CD4-positive, alpha-beta T cell treated with Interleukin-4 for 4 hours (primary cell): ENCODE data around the gene DCAF11.

Source experiments
- DNase-seq: peaks from one replicate; pipeline ENCODE4 v3.0.0-alpha.2; 2020

DCAF11 gene

DNA sequence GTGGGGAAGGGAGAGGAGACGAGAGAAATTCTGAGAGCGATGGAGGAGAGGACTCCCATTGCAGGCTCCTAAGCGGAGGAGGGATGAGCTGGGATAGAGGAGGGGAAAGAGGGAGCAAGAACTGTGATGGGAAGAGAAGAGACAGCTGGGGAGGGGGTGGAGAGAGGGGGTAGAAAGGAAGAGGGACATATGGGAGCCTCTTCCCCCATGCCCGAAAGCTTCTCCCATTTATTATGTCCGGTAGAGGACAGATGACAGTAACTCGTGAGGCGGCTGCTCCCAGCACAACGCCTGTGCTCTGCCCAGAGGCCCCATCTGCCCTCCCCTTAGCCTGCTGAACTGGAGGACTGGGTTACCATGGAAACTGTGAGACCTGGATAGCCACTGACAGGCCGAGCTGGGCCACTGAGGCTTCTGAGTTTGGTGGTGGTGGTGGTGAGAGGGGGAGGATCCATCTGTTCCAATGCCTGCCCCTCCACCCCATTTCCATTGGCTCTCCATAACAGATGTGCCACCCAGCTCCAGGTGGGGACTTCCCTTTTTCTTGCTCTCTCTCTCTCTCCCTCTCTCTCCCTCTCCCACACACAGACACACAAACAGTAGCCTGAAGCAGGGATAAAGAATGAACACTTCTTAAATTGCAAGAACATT, 35.0 kb upstream of the DCAF11 start:
- no peak for DNase-seq

GRCh38 chr14:24080142-24080530, 34.4 kb upstream of the DCAF11 start:
- no peak for DNase-seq

GRCh38 chr14:24080888-24081738, 33.5 kb upstream of the DCAF11 start:
- DNase-seq, result peak; percentile 67

DNA sequence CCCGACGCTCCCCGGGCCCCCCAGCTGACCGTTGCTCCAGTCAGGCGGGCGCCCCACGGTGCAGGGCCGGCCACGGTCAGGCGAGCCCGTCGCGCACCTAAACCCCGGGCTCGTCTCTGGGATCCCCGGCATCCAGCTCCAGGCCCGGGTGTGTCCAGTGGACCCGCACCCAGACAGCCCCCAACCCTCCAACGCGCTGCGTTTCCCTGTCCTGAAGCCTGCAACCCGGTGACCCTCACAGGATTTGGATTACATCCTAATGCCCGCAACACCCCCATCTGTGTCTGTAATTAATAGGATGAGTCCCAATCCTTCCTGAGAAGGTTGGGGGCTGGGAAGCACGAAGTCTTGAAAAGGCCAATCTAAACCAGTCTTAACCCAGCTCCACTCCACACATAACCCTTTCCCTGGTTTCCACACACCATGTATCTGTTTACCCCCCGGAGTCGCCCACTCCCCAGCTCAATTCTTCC, 32.8 kb upstream of the DCAF11 start:
- DNase-seq, result no peak

GRCh38 chr14:24082411-24083080, 32.0 kb upstream of the DCAF11 start:
- DNase-seq, result no peak

DNA sequence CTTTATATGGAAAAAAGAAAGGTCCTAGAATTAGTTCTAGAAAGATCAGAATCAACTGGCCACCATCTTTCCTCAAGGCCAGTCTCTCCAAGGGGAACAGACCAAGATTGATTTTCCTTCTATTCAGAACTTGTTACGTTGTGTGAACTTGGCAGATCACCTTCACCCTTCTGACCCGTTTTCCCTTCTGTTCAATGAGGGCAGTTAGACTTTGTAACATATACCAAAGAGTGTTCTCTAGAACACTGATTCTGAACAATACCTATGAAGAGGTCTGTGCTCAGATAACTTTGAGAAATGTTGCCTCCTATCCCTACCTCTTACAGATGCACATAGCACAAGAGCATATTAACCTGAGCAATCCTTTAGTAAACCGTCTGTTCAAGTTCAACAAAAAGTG, 31.1 kb upstream of the DCAF11 start:
- DNase-seq, result no peak

DNA sequence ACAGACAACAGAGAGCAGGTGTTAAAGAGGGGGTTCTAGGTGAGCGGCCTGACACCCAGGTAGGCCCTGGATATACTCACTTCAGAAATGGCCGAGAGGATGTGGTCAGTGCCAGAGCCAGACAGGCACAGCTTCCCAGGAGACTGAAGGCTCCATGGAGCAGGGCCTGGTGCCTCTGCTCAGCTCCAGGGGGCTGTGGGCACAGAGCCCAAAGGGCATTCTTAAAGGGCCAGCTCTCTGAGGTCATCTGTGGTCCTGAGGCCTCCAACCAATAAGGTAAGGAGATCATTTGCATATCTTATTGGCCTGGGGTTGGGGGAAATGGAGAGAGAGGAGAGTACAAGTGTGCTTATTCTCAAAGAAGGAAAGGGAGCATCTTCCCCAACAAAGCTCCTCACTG, 30.1 kb upstream of the DCAF11 start:
- no peak for DNase-seq

GRCh38 chr14:24085215-24085614, 29.4 kb upstream of the DCAF11 start:
- DNase-seq, result no peak

- no peak for DNase-seq
Observed at GRCh38 chr14:24086193-24086955, 28.2 kb upstream of the DCAF11 start.

- no peak for DNase-seq
Observed at GRCh38 chr14:24087004-24087403, 27.6 kb upstream of the DCAF11 start.

- no peak for DNase-seq
Observed at GRCh38 chr14:24088095-24088494, 26.5 kb upstream of the DCAF11 start.

GRCh38 chr14:24089890-24090289, 24.7 kb upstream of the DCAF11 start:
- DNase-seq, result no peak

GRCh38 chr14:24092110-24092504, 22.5 kb upstream of the DCAF11 start:
- DNase-seq, result no peak

DNA sequence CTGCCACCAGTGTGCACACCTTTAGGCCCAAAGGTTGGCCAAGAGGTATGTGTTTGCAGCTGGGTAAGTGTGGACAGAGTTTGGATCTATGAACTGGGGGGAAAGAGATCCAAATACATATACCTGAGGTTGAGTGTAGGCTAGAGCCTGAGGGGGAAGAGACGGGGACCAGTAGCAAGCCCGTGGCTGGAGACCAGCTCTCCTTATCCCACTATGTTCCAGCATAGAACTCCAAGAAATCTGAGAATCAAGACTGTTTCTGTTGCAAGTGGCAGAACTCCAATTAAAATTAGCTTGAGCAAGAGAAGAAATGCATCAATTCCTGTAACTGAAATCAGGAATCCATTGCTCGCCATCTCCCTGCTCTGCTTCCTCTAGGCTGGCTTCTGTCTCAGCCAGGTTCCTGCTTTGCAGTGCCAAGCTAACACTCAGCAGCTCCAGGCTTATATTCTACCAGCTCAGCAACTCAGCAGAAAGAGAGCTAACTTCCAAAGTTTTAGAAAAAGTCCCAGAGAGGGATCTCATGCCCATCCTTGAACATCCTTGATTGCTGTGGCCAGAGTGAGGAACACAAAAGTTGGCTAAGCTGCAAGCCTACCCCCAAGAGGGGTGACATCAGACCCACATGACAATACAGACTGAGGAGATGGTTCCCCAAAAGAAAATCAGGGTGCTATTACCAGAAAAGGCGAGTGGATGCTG, 21.9 kb upstream of the DCAF11 start:
- DNase-seq, result no peak

DNA sequence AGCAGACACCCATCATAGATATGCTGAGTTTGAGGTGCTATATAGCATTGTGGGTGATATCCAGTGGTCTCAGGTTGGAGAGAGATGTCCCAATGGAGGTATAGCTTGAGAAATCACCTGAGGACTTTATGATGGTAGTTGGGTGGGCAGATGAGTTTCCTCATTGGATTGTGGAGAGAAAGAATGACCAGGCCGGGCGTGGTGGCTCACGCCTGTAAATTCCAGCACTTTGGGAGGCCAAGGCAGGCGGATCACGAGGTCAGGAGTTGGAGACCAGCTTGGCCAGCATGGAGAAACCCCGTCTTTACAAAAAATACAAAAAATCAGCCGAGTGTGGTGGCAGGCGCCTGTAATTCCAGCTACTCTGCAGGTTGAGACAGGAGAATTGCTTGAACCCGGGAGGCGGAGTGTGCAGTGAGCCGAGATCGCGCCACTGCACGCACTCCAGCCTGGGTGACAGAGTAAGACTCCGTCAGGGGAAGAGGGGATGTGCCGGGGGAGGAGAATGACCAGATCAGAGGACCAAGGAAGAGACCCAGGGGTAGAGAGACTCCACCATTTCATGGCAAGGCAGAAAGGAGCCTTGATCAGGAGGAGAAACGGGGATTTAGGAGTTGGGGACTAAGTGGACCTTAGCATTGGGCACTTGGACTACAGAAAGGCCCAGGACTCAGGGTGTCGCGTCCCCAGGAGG, 21.2 kb upstream of the DCAF11 start:
- no peak for DNase-seq

GRCh38 chr14:24093901-24094840, 20.4 kb upstream of the DCAF11 start, which contains the start of gene PCK2:
TSS of gene PCK2 (plus strand) at chr14:24094311. CDS start at chr14:24094406, 95 bp downstream.
- DNase-seq, result peak; percentile 53

DNA sequence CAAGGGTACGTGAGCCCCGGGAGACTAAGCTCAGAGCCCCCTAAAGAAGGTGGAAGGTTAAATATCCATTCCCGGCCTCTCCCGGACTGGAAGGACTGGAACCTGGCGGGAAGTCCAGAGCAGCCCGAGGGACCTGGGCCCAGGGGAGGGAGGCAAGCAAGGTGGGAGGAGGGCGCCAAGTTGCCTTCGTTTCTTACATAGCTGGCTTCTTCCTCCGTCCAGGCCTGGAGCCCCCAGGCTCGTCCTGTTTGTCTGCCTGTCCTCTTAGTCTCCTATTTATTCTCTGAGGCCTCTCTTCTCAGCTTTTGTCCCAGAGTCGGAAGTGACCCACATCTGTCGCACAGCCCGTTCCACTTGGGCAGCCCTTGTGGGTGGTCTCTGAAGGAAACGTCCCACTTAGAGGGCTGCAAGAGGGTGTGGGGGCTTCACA, 19.7 kb upstream of the DCAF11 start:
- no peak for DNase-seq

DNA sequence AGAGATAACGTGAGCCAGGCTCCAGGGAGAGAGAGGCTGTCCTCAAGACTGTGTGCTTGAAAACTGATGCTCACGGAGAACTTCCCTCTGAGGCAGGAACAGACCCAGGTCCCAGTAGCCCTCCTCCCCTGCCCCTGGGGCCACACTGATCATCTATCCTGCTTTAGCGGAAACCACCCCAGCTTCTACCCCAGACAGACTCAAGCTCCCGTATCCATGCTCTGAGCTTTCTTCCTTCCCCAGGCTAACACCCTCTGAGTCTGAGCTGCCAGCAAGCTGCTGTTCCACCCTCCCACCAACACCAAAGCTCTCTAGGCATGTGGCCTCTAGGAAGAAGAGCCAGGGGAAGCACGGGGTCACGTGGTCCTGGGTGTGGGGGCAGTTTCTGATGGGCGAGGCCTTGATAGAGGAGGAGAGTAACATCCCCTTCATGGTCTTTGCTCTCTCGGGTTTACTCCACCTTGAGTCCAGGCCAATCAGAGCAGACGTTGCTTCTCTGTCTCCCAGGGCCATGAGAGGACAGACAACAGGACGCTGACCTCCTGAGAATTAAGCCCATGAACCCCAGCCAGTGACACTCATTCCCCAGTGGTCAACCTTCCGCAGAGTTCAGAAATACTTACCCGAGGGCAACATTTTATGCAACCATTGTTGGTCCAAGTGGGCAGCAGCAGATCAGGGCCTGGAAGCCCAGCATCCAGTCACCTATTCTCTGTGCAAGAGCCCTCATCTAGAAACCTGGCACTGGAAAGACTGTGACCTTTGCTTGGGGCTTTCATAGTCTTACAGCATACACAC, 19.1 kb upstream of the DCAF11 start:
- peak; percentile 26 for DNase-seq

GRCh38 chr14:24096545-24097181, 17.9 kb upstream of the DCAF11 start:
- DNase-seq, result no peak
